ENCODE results near the gene CIAO3.
"Not testable (repeated sequence)": the region's sequence is repeated elsewhere in the genome, so short reads cannot be mapped to it uniquely, and the experiment has no call there.

Gene CIAO3

DNA sequence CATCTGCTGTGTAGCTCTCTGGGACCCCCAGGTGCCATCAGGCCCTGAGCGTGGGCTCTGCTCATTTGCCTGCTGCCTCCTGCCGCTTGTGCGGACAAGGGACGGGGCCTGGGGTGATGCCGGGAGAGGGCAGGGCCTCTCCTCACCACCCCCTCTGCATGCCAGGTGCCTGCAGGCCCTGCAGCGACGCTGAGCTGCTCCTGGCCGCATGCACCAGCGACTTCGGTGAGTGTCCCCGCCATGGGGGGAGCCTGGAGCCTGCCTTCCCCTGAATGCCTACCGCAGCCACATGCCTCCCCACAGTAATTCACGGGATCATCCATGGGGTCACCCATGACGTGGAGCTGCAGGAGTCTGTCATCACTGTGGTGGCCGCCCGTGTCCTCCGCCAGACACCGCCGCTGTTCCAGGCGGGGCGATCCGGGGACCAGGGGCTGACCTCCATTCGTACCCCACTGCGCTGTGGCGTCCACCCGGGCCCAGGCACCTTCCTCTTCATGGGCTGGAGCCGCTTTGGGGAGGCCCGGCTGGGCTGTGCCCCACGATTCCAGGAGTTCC, 23.9 kb downstream of the CIAO3 start:
- no peak for DNase-seq (ENCODE audit: low read depth)
- TF ChIP-seq, protein P1, sequence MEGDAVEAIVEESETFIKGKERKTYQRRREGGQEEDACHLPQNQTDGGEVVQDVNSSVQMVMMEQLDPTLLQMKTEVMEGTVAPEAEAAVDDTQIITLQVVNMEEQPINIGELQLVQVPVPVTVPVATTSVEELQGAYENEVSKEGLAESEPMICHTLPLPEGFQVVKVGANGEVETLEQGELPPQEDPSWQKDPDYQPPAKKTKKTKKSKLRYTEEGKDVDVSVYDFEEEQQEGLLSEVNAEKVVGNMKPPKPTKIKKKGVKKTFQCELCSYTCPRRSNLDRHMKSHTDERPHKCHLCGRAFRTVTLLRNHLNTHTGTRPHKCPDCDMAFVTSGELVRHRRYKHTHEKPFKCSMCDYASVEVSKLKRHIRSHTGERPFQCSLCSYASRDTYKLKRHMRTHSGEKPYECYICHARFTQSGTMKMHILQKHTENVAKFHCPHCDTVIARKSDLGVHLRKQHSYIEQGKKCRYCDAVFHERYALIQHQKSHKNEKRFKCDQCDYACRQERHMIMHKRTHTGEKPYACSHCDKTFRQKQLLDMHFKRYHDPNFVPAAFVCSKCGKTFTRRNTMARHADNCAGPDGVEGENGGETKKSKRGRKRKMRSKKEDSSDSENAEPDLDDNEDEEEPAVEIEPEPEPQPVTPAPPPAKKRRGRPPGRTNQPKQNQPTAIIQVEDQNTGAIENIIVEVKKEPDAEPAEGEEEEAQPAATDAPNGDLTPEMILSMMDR (IDR thresholded peaks at IDR 0.05; ENCODE audit: low read depth, low read length, missing control alignments): no peak
- H3K4me3 ChIP-seq (ENCODE audit: low read depth, low read length): no peak overlapping the region

DNA sequence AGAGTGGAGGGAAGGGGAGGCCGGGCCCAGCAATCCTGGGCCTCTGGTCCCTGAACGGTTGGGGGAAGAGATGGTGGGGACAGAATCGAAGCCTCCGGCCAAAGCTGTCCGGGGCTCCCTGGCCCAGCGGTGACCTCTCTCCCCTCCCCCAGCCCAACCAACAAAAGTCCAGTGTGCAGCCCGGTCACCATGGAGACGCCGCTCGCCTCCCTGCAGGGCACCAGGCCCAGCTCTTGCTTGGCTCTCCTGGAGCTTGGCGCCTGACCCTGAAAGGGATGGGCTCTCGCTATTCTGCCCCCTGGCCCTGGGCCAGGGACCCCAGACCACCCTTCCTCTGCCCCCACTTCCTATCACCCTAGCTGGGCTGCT, 24.6 kb downstream of the CIAO3 start:
- H3K4me3 ChIP-seq (ENCODE audit: low read depth, low read length): no peak overlapping the region
- TF ChIP-seq, protein P1 (IDR thresholded peaks at IDR 0.05; ENCODE audit: low read depth, low read length, missing control alignments): no peak
- DNase-seq (ENCODE audit: low read depth): no peak

DNA sequence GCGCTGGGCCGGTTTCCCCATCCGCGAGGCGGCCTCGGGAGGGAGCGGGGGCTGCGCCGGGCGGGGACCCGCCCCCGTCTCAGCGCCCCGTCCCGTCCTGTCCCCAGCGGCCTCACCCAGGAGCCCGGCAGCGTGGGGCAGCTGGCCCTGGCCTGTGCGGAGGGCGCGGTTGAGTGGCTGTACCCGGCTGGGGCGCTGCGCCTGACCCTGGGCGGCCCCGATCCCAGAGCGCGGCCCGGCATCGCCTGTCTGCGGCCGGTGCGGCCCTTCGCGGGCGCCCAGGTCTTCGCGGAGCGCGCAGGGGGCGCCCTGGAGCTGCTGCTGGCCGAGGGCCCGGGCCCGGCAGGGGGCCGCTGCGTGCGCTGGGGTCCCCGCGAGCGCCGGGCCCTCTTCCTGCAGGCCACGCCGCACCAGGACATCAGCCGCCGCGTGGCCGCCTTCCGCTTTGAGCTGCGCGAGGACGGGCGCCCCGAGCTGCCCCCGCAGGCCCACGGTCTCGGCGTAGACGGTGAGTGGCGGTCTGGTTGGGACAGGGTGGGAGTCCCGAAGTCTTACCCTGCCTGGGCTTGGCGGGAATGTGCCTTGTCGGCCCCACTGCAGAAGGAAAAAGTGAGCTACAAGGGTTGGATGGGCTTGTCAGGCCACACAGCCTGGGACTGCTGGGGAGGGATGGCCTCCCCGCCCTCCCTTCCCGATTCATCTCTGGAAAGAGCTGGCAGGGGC, 25.2 kb downstream of the CIAO3 start:
- H3K4me3 ChIP-seq (ENCODE audit: low read depth, low read length): peak overlapping the region; percentile 56
- TF ChIP-seq, protein P1 (IDR thresholded peaks at IDR 0.05; ENCODE audit: low read depth, low read length, missing control alignments): no peak
- DNase-seq (ENCODE audit: low read depth): no peak

DNA sequence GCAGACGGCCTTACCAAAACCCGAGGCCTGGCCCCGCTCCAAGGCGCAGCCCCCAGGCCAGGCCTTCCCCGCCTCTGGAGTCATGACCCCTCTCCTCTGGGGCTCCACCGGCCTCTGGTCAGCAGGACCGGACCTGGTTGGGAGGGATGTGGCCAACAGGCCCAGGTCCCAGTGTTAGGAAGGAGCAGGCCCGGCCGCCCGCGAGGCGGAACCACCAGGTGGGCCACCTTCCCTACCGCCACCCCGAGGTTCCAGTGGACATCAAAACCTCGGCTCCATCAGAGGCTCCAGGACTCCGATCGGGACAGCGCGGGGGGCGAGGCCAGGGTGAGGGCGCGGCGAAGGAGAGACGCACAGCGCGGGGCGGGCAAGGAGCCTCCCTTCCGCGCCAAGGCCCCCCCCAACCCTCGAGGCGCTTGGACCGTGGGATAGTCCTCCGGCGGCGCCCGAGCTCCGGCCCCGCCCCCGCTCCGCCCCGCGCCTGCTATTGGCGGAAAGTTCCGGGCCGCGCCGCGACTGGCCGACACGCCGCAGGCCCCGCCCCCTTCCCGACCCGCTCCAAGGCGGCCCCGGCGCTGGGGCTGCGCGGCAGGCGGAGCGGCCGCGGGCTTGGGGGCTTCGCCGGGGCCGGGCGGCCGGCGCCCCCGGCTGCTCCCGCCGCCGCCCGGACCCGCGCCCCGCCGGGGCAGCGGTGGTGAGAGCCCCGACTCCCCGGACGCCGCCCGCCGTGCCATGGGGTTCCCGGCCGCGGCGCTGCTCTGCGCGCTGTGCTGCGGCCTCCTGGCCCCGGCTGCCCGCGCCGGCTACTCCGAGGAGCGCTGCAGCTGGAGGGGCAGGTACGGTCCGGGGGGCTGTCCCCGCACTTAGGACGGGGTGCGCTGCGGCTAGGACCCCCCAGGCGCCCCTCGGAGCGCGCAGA, 26.0 kb downstream of the CIAO3 start, which contains the start of gene METRN:
TSS of gene METRN (plus strand) at position 561 of the 919 bp plus-strand sequence. CDS start at position 733, 172 bp downstream.
- TF ChIP-seq, protein P1 (IDR thresholded peaks at IDR 0.05; ENCODE audit: low read depth, low read length, missing control alignments): no peak
- DNase-seq (ENCODE audit: low read depth): no peak
- H3K4me3 ChIP-seq (ENCODE audit: low read depth, low read length): peak within 1 kb of the TSS; percentile 56

DNA sequence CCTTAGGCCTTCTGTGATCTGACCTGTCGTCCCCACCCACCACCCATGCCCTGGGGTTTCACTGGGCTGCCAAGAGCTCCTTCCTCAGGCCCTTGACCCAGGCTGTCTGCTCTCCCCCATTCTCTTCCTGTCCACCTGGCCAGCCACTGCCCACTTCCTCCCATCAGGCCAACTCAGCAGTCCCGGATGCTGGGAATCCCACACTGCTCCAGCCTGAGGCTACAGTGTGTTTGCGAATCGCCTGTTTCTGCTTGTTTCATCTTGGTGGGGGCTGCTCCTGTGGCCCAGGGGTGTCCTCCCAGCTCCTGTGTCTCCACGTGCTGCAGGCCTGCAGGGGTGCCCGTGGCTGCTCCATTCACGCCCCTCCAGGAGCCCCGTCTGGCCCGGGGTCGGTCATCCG, 26.7 kb downstream of the CIAO3 start:
- no peak overlapping the region for H3K4me3 ChIP-seq (ENCODE audit: low read depth, low read length)
- TF ChIP-seq, protein P1 (IDR thresholded peaks at IDR 0.05; ENCODE audit: low read depth, low read length, missing control alignments): no peak
- DNase-seq (ENCODE audit: low read depth): no peak

DNA sequence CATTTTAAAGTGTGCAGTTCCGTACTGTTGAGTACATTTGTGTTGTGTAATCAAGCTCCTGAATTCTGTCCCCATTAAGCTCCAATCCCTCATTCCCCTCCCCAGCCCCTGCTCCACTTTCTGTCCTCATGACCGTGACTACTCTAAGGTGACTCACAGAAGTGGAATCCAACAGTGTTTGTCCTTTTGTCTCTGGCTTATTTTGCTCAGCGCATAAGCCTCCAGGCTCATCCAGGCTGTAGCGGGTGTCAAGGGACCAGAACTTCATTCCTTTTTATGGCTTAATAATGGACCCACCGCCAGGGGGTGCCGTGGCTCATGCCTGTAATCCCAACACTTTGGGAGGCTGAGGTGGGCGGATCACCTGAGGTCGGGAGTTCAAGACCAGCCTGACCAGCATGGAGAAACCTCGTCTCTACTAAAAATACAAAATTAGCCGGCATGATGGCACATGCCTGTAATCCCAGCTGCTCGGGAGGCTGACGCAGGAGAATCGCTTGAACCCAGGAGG, 28.0 kb downstream of the CIAO3 start:
- H3K4me3 ChIP-seq (ENCODE audit: low read depth, low read length); DNase-seq (ENCODE audit: low read depth): not testable (repeated sequence)
- TF ChIP-seq, protein P1 (IDR thresholded peaks at IDR 0.05; ENCODE audit: low read depth, low read length, missing control alignments): peak; percentile 44
